Osteocyte (in vitro differentiated cells): ENCODE data around the gene ZNF613. TPM values are rescaled to one million over a fixed set of nuclear protein-coding genes. Genes with fewer than 3 reads are reported as not detected.
A peak's percentile ranks its signal among the peaks of the same experiment; 100 is the strongest.

ENCODE experiments used
- DNase-seq: peaks from one replicate; pipeline ENCODE4 v3.0.0; 2021; ENCODE audit warnings: mixed read lengths; ENCODE audit not compliant: unreplicated experiment; ENCODE audit errors: extremely low spot score
- H3K27ac Mint-ChIP-seq: one replicate; pipeline ENCODE4 v1.8.0; 2021; ENCODE audit warnings: mild to moderate bottlenecking, mixed read lengths; ENCODE audit not compliant: unreplicated experiment
- H3K27me3 Mint-ChIP-seq: one replicate; pipeline ENCODE4 v1.8.0; 2021; ENCODE audit warnings: mixed read lengths; ENCODE audit not compliant: unreplicated experiment
- H3K36me3 Mint-ChIP-seq: one replicate; pipeline ENCODE4 v1.8.0; 2021; ENCODE audit warnings: mixed read lengths; ENCODE audit not compliant: unreplicated experiment
- H3K4me1 Mint-ChIP-seq: one replicate; pipeline ENCODE4 v1.8.0; 2021; ENCODE audit warnings: mixed read lengths; ENCODE audit not compliant: unreplicated experiment
- H3K4me3 Mint-ChIP-seq: one replicate; pipeline ENCODE4 v1.8.0; 2021; ENCODE audit warnings: mild to moderate bottlenecking, moderate library complexity, mixed read lengths; ENCODE audit not compliant: unreplicated experiment
- H3K9me3 Mint-ChIP-seq: one replicate; pipeline ENCODE4 v1.8.0; 2021; ENCODE audit warnings: mixed read lengths; ENCODE audit not compliant: unreplicated experiment
- CTCF ChIP-seq: fragments of 200-600 bp; sonication (generic); IDR thresholded peaks from 2 replicates; pipeline ENCODE4 v1.5.0; 2021; ENCODE audit warnings: antibody characterized with exemption, mild to moderate bottlenecking, moderate library complexity
- total RNA-seq: library from RNA; stranded (reverse); gene quantifications from 2 replicates; pipeline ENCODE4 v1.2.1, GENCODE V29; 2021

ZNF613 gene
- total RNA-seq, 1 donor from 2014 or later, result 7.8 TPM

GRCh38 chr19:51889934-51890333, 37.3 kb upstream of the ZNF613 start:
- peaks cover 52% of the 10 kb centered on the region for H3K9me3 Mint-ChIP-seq

GRCh38 chr19:51891193-51891747, 36.0 kb upstream of the ZNF613 start:
- H3K36me3 Mint-ChIP-seq, result peaks cover 66% of the 10 kb centered on the region
- TF ChIP-seq CTCF, result no peak
- no peak overlapping the region for H3K4me3 Mint-ChIP-seq
- no peaks in the 10 kb centered on the region for H3K27me3 Mint-ChIP-seq
- peaks cover 51% of the 10 kb centered on the region for H3K9me3 Mint-ChIP-seq
- no peak overlapping the region for H3K27ac Mint-ChIP-seq
- peaks cover 11% of the 10 kb centered on the region for H3K4me1 Mint-ChIP-seq
- no peak for DNase-seq

More at GRCh38 chr19:51889934-51890333, 37.3 kb upstream of the ZNF613 start:
- H3K4me1 Mint-ChIP-seq, result peaks cover 11% of the 10 kb centered on the region
- H3K4me3 Mint-ChIP-seq, result no peak overlapping the region
- no peak for TF ChIP-seq CTCF
- no peak overlapping the region for H3K27ac Mint-ChIP-seq
- H3K27me3 Mint-ChIP-seq, result no peaks in the 10 kb centered on the region
- DNase-seq, result no peak
- peaks cover 53% of the 10 kb centered on the region for H3K36me3 Mint-ChIP-seq

GRCh38 chr19:51901860-51902259, 25.4 kb upstream of the ZNF613 start:
- Mint-ChIP-seq H3K36me3 (peaks cover 39% of the 10 kb centered on the region), H3K27me3 (no peaks in the 10 kb centered on the region), H3K9me3 (peaks cover 26% of the 10 kb centered on the region), H3K27ac (no peak overlapping the region), H3K4me3 (no peak overlapping the region), H3K4me1 (peaks cover 19% of the 10 kb centered on the region)
- DNase-seq, result no peak
- no peak for TF ChIP-seq CTCF

GRCh38 chr19:51903192-51903591, 24.1 kb upstream of the ZNF613 start:
- DNase-seq, result no peak
- H3K4me1 Mint-ChIP-seq, result peaks cover 19% of the 10 kb centered on the region
- peaks cover 7% of the 10 kb centered on the region for H3K27me3 Mint-ChIP-seq
- peak overlapping the region; percentile 99 for H3K4me3 Mint-ChIP-seq
- peaks cover 36% of the 10 kb centered on the region for H3K9me3 Mint-ChIP-seq
- H3K27ac Mint-ChIP-seq, result no peak overlapping the region
- H3K36me3 Mint-ChIP-seq, result peaks cover 30% of the 10 kb centered on the region
- TF ChIP-seq CTCF, result no peak

- DNase-seq, result peak; percentile 93
- peaks cover 7% of the 10 kb centered on the region for H3K27me3 Mint-ChIP-seq
- peaks cover 43% of the 10 kb centered on the region for H3K9me3 Mint-ChIP-seq
- H3K4me3 Mint-ChIP-seq, result peak within 1 kb of the TSS; percentile 99
- TF ChIP-seq CTCF, result no peak
- H3K27ac Mint-ChIP-seq, result peak within 1 kb of the TSS; percentile 95
- peaks cover 23% of the 10 kb centered on the region for H3K36me3 Mint-ChIP-seq
- H3K4me1 Mint-ChIP-seq, result peaks cover 19% of the 10 kb centered on the region
Measured at GRCh38 chr19:51904331-51905165, 22.7 kb upstream of the ZNF613 start, which contains the start of gene ZNF649. Gene ZNF649 (minus strand): TSS chr19:51905017. CDS start chr19:51900107, 4,910 bp downstream.
